ENCODE measurements around the gene CLEC2L. TPM values are rescaled to one million over a fixed set of nuclear protein-coding genes. Genes with fewer than 3 reads are reported as not detected.

Gene CLEC2L
- total RNA-seq, 4 donors from 2014 or later = 3.1 TPM; not detected in 3

DNA sequence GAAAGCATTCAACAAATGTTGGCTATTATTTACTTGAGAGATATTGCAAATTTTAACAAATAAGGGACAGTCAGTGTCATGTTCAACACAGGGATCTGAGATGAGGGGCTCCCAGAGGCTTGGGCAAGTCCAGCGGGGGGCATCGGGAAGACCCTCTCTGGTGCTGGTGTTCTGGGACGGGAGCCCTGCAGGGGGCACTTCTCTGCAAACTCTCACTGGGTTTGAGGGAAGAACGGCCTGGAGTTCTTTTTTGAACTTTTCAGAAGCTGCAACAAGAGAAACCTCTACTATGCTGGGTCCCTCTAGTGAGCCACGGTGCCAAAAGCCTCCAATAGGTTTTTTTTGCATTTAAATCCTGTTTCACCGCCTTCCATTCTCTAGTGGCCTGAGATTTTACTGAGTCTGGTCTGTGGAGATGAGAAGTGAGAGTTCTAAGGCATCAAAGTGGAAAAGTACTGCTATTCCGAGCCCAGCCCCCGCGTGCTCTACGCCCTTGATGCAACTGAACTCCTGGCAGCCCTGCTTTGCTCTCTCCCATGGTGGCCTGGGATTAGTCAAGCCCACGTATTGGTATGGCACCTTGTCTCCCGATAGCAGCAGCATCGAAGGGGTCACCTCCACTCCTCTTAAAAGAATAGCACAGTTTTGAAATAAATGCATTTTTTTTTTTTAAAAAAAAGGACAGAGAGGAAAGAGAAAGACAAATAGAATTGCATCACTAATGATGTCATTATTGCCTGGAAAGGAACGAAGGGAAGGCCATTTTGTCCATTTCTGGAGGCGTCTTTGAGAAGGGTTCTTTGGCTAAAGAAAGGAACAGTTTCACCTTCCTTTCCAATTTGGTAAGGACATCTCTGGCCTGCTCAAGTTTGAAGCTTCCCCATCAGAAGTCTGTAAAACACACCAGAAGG is 43.5 kb downstream of the CLEC2L start:
- WGBS, 2 donors = 84 to 88% methylated on average over 15 of the region's 15 CpGs
- H3K4me1 ChIP-seq = no peaks in the 10 kb centered on the region
- peaks cover 0 to 38% (median 0%) of the 10 kb centered on the region in 3 donors for H3K36me3 ChIP-seq
- H3K9me3 ChIP-seq = no peaks in the 10 kb centered on the region
- H3K4me3 ChIP-seq = no peak overlapping the region
- no peak for DNase-seq (ENCODE audit: low spot score in 2 of 2)
- no peaks in the 10 kb centered on the region for H3K27me3 ChIP-seq
- TF ChIP-seq EP300 (IDR thresholded peaks at IDR 0.05) = no peak
- no peak overlapping the region for H3K27ac ChIP-seq

DNA sequence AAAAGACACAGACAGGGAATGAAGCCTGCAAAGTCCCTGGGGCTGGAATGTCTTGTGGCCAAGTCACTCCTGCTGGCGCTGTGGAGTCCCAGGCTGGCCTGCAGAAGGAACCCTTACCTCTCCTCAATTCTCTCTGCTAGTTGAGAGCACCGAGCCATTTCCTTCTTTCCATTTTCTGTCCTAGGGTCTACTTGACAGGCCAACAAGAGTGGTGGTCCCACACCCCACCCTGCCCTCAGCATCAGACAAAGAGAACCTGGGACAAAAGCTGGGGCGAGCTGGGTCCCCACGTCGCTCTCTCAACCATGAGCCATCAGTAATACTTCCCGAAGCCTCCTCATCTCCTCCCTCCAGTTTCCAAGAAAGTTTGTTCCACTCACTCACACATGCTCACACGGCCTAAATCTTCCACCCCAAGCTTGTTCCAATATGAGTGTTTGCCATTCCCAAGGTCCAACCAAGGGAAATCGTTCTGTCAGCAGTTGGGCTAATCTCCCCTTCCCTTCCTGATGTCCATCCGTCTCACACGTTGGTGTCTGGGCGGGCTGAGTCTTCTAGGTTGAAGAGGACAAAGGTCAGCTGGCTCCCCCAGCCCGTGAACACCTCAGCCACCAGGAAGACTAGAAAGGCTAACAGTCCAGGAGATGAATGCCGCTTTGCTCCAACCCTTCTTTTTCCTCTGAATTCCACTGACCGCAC is 44.3 kb downstream of the CLEC2L start:
- no peak overlapping the region for H3K4me3 ChIP-seq
- H3K36me3 ChIP-seq = peaks cover 0 to 42% (median 0%) of the 10 kb centered on the region in 3 donors
- no peaks in the 10 kb centered on the region for H3K4me1 ChIP-seq
- H3K27me3 ChIP-seq = no peaks in the 10 kb centered on the region
- no peaks in the 10 kb centered on the region for H3K9me3 ChIP-seq
- no peak overlapping the region for H3K27ac ChIP-seq
- DNase-seq (ENCODE audit: low spot score in 2 of 2) = no peak
- 85 to 89% methylated on average over 14 of the region's 14 CpGs for WGBS, 2 donors
- TF ChIP-seq POLR2A (IDR thresholded peaks at IDR 0.05) = no peak
- TF ChIP-seq, protein P1, sequence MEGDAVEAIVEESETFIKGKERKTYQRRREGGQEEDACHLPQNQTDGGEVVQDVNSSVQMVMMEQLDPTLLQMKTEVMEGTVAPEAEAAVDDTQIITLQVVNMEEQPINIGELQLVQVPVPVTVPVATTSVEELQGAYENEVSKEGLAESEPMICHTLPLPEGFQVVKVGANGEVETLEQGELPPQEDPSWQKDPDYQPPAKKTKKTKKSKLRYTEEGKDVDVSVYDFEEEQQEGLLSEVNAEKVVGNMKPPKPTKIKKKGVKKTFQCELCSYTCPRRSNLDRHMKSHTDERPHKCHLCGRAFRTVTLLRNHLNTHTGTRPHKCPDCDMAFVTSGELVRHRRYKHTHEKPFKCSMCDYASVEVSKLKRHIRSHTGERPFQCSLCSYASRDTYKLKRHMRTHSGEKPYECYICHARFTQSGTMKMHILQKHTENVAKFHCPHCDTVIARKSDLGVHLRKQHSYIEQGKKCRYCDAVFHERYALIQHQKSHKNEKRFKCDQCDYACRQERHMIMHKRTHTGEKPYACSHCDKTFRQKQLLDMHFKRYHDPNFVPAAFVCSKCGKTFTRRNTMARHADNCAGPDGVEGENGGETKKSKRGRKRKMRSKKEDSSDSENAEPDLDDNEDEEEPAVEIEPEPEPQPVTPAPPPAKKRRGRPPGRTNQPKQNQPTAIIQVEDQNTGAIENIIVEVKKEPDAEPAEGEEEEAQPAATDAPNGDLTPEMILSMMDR (IDR thresholded peaks at IDR 0.05) = no peak
- TF ChIP-seq EP300 (IDR thresholded peaks at IDR 0.05) = no peak

- 82% methylated on average over 6 of the region's 6 CpGs for WGBS, 2 donors
- Histone ChIP-seq H3K9me3 (no peaks in the 10 kb centered on the region), H3K27ac (no peak overlapping the region), H3K4me1 (no peaks in the 10 kb centered on the region), H3K36me3 (peaks cover 0 to 47% (median 0%) of the 10 kb centered on the region in 3 donors), H3K4me3 (no peak overlapping the region), H3K27me3 (no peaks in the 10 kb centered on the region)
- no peak for DNase-seq (ENCODE audit: low spot score in 2 of 2)
- TF ChIP-seq, protein P1 (IDR thresholded peaks at IDR 0.05) = no peak
- TF ChIP-seq EP300 (IDR thresholded peaks at IDR 0.05) = no peak
- no peak for TF ChIP-seq POLR2A (IDR thresholded peaks at IDR 0.05)
These were observed 44.8 kb downstream of the CLEC2L start for GRCh38 chr7:139568346-139568675.

GRCh38 chr7:139568813-139569490 is 45.5 kb downstream of the CLEC2L start:
- Histone ChIP-seq H3K4me3 (no peak overlapping the region), H3K27me3 (no peaks in the 10 kb centered on the region), H3K4me1 (no peaks in the 10 kb centered on the region), H3K27ac (no peak overlapping the region), H3K9me3 (no peaks in the 10 kb centered on the region), H3K36me3 (peaks cover 0 to 54% (median 0%) of the 10 kb centered on the region in 3 donors)
- WGBS, 2 donors = 91 to 95% methylated on average over 12 of the region's 12 CpGs
- TF ChIP-seq EP300 (IDR thresholded peaks at IDR 0.05) (no peak), POLR2A (IDR thresholded peaks at IDR 0.05) (no peak)
- TF ChIP-seq, protein P1 (IDR thresholded peaks at IDR 0.05) = no peak
- DNase-seq (ENCODE audit: low spot score in 2 of 2) = no peak

DNA sequence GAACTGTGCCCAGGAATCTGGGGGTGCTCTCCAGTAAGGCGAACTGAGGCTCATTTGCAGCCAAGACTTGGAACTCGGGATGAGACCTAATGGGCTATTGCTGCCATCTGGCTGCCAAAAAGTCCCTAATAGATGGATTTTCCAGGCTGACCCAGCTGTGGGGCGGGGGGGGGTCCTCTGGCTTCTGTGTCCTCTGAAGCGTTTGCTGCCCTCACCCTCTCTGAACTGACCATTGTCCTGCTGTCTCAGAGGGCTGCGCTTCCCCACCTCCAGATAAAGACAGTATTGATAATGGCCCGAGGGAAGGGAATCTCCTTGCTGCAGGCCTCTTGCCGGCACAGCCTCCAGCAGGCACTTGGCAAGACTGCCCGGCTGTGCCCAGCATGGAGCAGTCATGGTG is 46.6 kb downstream of the CLEC2L start:
- Histone ChIP-seq H3K27ac (no peak overlapping the region), H3K36me3 (peaks cover 0 to 65% (median 6%) of the 10 kb centered on the region in 3 donors), H3K9me3 (no peaks in the 10 kb centered on the region), H3K27me3 (no peaks in the 10 kb centered on the region), H3K4me1 (no peaks in the 10 kb centered on the region), H3K4me3 (no peak overlapping the region)
- no peak for DNase-seq (ENCODE audit: low spot score in 2 of 2)
- TF ChIP-seq POLR2A (IDR thresholded peaks at IDR 0.05) (no peak), EP300 (IDR thresholded peaks at IDR 0.05) (no peak)
- TF ChIP-seq, protein P1 (IDR thresholded peaks at IDR 0.05) = peak in 3 of 5 experiments; percentile 4 to 32 (median 9)
- 39 to 41% methylated on average over 7 to 8 of the region's 8 CpGs for WGBS, 2 donors

All from tibial nerve (tissue), 4 donors.